Pancreas (tissue), 10 donors: Measurements from ENCODE around the gene SSNA1. TPM values are rescaled to one million over a fixed set of nuclear protein-coding genes. Genes with fewer than 3 reads are reported as not detected.
A peak's percentile ranks its signal among the peaks of the same experiment; 100 is the strongest.

Experiments
- ATAC-seq, 4 donors: fragments of 200-7000 bp; cut with Tn5 transposase; one replicate each; pipeline versions ENCODE4 v1.8.0 to v1.9.1; 2020; ENCODE audit warnings: mild to moderate bottlenecking in 4 of 4, moderate library complexity in 4 of 4
- DNase-seq, 6 donors: peaks; one replicate each; pipeline ENCODE4 v3.0.0-alpha.2; 2020
- FAIRE-seq: peaks from 2 replicates; lab custom pipeline; 2012; peaks lifted over from hg19 to GRCh38; lab: Jason Lieb, UNC
- H3K27ac ChIP-seq, 4 donors: fragments of 200-600 bp; sonication (generic); 1 replicate in 3 of 4; 2 replicates in 1 of 4; pipeline versions ENCODE4 v1.5.0 to v1.8.0; 2020
- H3K27me3 ChIP-seq, 4 donors: fragments of 200-600 bp; one replicate each; pipeline ENCODE4 v1.8.0; 2021
- H3K36me3 ChIP-seq, 3 donors: fragments of 200-600 bp; sonication (generic) in 1 of 3; one replicate each; pipeline versions ENCODE4 v1.5.0 to v1.8.0; 2020 to 2021
- H3K4me1 ChIP-seq, 3 donors: fragments of 200-600 bp; one replicate each; pipeline ENCODE4 v1.8.0; 2021
- H3K4me3 ChIP-seq, 4 donors: fragments of 200-600 bp; sonication (generic) in 2 of 4; one replicate each; pipeline versions ENCODE4 v1.5.0 to v1.8.0; 2020 to 2021
- H3K9me3 ChIP-seq, 4 donors: fragments of 200-600 bp; one replicate each; pipeline ENCODE4 v1.8.0; 2021
- CTCF ChIP-seq, 4 donors: fragments of 200-600 bp; sonication (generic) in 3 of 4; IDR thresholded peaks; one replicate each; pipeline versions ENCODE4 v1.5.0 to v1.8.0; 2021; ENCODE audit warnings: antibody characterized with exemption in 4 of 4
- WGBS, 2 donors: extraction: QIAGEN DNeasy Blood & Tissue Kit; methylation state at CpG; one replicate each; pipeline ENCODE4 v1.1.7; 2013; 5-methylcytosine and 5-hydroxymethylcytosine counted together
- intact Hi-C, 3 donors: fragments of 100-400 bp; cut with DNase I; formaldehyde crosslinking; loops; one replicate each; pipeline versions ENCODE4 v1.11.1 to v1.14.2; 2022
- polyA plus RNA-seq, 2 donors: library from polyadenylated mRNA; stranded (reverse); fragments of 200-250 nt; gene quantifications; one replicate each; pipeline ENCODE4 v1.2.3, GENCODE V29; 2013
- total RNA-seq, 6 donors: library from RNA; stranded (reverse); fragmentation: NEBNext Ultra II Directional in 4 of 6; extraction: Animal tissue kit (Norgen Biotek cat#: 25700) in 4 of 6; gene quantifications; one replicate each; pipeline versions ENCODE4 v1.2.1 to v1.2.4, GENCODE V29; 2021 to 2023
- donor health status: healthy with polysubstance abuse.
- donor health status: DM: no; HTN: no; CAD: no; lungs with moderate emphysema.
- donor health status: DM: no; HTN: no; CAD: no.
- donor health status: control.
- donor health status: control.
- donor health status: Bipolar disorder and iron deficiency.
- donor health status: DM: yes; HTN: yes; CAD: no.
- donor health status: DM: no; HTN: no; CAD: no.
- donor health status: DM: no; HTN: no; CAD: no.
- donor health status: DM: yes; HTN: yes; CAD: no.

The SSNA1 gene
- total and polyA plus RNA-seq, 8 donors, result 30.8 to 81.0 (median 41.1) TPM

DNA sequence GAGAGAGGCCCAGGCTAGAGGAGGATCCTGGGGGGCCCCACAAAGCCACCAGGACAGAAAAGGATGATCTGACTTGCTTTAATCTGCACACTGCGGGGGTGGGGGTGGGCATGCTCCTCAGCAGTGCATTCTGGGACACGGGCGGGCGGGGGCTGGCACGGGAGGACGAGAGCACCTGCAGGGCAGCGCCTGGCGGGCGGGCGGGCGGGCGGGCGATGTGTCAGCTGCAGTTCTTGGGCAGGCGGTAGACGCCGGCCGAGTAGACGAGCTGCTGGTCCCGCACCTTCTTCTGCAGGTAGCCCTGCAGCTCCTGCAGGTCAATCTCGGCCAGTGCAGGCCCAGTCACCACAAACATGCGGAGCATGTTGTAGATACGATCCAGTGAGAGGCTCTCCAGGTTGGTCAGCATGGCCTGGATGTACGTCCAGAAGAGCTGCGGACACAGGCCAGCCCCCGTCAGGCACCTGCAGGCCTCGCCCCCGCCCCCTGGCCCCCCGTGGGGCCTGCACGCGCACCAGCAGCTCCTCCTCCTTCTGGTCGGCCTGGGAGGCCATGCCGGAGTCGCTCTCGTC is 13.7 kb upstream of the SSNA1 start:
- intact Hi-C loops, result no loop called here
- Histone ChIP-seq H3K36me3 (peaks cover 0 to 4% (median 2%) of the 10 kb centered on the region in 3 donors), H3K4me3 (no peak overlapping the region), H3K9me3 (no peaks in the 10 kb centered on the region), H3K27me3 (no peaks in the 10 kb centered on the region), H3K4me1 (peaks cover 1 to 3% (median 3%) of the 10 kb centered on the region in 3 donors), H3K27ac (no peak overlapping the region)
- FAIRE-seq (no peak), ATAC-seq (peak in 1 of 4 donors; percentile 3), DNase-seq (no peak)
- TF ChIP-seq CTCF (IDR thresholded peaks at IDR 0.05), result no peak
- WGBS, 2 donors, result 52 to 63% methylated on average over 31 to 34 of the region's 34 CpGs

DNA sequence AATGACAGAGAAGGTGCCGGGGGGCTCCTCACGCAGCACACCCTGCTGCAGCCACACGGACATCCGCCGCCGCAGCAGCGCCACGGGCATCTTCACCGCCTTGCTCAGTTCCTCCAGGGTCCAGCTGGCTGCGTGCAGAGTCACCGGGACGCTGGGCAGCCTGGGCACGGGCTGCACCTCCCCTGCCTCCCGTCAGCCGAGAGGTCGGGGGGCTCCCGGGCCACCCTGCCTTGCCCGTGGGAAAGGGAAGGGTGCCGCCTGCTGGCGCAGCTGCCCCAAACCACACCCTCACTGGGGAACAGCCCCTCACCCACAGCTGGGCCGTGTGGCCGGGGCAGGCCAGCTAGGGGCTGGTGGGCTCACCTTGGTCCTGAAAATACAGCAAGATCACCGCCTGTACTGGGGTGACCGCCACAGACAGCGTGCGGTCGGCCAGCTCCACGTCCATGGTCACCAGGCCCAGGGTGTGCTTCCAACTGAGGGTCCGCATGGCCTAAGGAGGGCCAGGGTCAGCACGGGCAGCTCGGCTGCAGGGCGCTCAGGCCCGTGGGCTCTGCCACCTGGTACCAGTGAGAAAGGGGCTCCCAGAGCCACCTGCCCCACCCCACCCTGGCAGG is 13.0 kb upstream of the SSNA1 start:
- FAIRE-seq (no peak), ATAC-seq (no peak), DNase-seq (no peak)
- intact Hi-C loops, result no loop called here
- no peak overlapping the region for H3K27ac ChIP-seq
- H3K4me1 ChIP-seq, result no peaks in the 10 kb centered on the region
- H3K36me3 ChIP-seq, result peaks cover 0 to 10% (median 6%) of the 10 kb centered on the region in 3 donors
- H3K27me3 ChIP-seq, result no peaks in the 10 kb centered on the region
- no peak for TF ChIP-seq CTCF (IDR thresholded peaks at IDR 0.05)
- WGBS, 2 donors, result 59 to 65% methylated on average over 30 to 33 of the region's 33 CpGs
- no peak overlapping the region for H3K4me3 ChIP-seq
- H3K9me3 ChIP-seq, result no peaks in the 10 kb centered on the region

DNA sequence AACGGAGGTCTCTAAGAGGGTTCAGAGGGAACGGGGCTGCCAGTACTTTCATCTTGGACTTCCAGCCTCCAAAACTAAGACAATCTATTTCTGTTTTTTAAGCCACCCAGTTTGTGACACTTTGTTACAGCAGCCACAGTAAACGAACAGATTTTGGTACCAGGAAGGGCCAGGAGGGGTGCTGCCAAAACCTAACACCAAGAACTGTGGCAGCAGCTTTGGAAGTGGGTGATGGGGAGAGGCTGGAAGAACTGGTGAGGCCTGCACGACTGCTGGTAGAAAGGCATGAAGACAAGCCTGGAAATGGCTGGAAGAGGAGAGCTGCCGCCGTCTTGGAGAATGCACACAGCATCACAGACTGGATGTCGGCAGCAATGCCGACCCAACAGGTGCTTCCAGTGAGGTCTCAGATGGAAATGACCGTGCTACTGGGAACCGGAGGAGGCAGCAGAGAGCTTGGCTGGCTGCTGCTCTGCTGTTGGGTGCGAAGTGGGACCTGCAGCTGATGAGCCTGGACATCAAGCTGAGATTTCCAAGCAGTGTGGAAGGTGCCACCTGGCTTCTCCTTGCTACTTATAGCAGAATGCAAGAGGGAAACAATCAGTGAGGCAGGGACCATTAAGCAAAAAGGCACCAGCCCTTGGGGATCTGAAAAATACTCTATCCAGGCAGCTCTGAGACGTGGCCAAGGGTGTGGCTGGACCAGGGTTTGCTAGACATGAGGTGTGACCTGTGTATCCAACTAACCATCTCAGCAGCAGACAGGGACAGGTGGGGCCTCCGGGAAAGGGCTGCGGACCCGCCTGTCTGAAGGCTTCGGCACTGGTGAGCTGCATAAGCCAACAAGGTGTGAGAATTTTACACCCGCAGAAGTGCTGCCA is 11.9 kb upstream of the SSNA1 start:
- no peak for FAIRE-seq
- peak in 3 of 4 donors; percentile 51 to 88 (median 70) for ATAC-seq
- no peaks in the 10 kb centered on the region for H3K9me3 ChIP-seq
- H3K27ac ChIP-seq, result no peak overlapping the region
- no peaks in the 10 kb centered on the region for H3K27me3 ChIP-seq
- 53 to 54% methylated on average over 17 of the region's 17 CpGs for WGBS, 2 donors
- no peak for DNase-seq
- H3K4me1 ChIP-seq, result no peaks in the 10 kb centered on the region
- intact Hi-C loops, result no loop called here
- H3K36me3 ChIP-seq, result peaks cover 0 to 21% (median 17%) of the 10 kb centered on the region in 3 donors
- H3K4me3 ChIP-seq, result no peak overlapping the region
- TF ChIP-seq CTCF (IDR thresholded peaks at IDR 0.05), result peak in 3 of 4 donors; percentile 41 to 45 (median 41)

- DNase-seq, result no peak
- Histone ChIP-seq H3K4me1 (no peaks in the 10 kb centered on the region), H3K4me3 (no peak overlapping the region), H3K9me3 (no peaks in the 10 kb centered on the region), H3K36me3 (peaks cover 0 to 39% (median 34%) of the 10 kb centered on the region in 3 donors), H3K27me3 (no peaks in the 10 kb centered on the region), H3K27ac (no peak overlapping the region)
- 89 to 92% methylated on average over 23 of the region's 23 CpGs for WGBS, 2 donors
- intact Hi-C loops, result no loop called here
- FAIRE-seq, result no peak
- ATAC-seq, result no peak
- no peak for TF ChIP-seq CTCF (IDR thresholded peaks at IDR 0.05)
Observed at GRCh38 chr9:137178201-137178938, 10.1 kb upstream of the SSNA1 start.
